HuH-7 (cell line): ENCODE results near the gene AK1.

Experiments used
- DNase-seq: peaks from one replicate; pipeline ENCODE4 v3.0.0; 2011; ENCODE audit warnings: low spot score

The AK1 gene

GRCh38 chr9:127817881-127818434 lies 59.5 kb downstream of the AK1 start:
- no peak for DNase-seq

GRCh38 chr9:127816728-127817127 lies 60.7 kb downstream of the AK1 start:
- no peak for DNase-seq
